Bronchial epithelial cell (primary cell): Measurements from ENCODE around the gene MICAL2. TPM values are rescaled to one million over a fixed set of nuclear protein-coding genes. Genes with fewer than 3 reads are reported as not detected.

Source experiments
- DNase-seq: peaks from one replicate; pipeline ENCODE4 v3.0.0-alpha.2; 2010; ENCODE audit warnings: low read depth
- FAIRE-seq: peaks from 2 replicates; lab custom pipeline; 2011; peaks lifted over from hg19 to GRCh38; lab: Jason Lieb, UNC
- H3K27me3 ChIP-seq: 2 replicates; pipeline ENCODE4 v1.5.1; 2011; ENCODE audit warnings: low read length; ENCODE audit not compliant: control insufficient read depth, insufficient read depth
- H3K36me3 ChIP-seq: 2 replicates; pipeline ENCODE4 v1.5.1; 2011; ENCODE audit warnings: low read length; ENCODE audit not compliant: control insufficient read depth, insufficient read depth
- H3K4me3 ChIP-seq: 2 replicates; pipeline ENCODE4 v1.5.1; 2011; ENCODE audit warnings: mild to moderate bottlenecking, low read depth, low read length, control low read depth
- CTCF ChIP-seq: IDR thresholded peaks from 2 replicates; pipeline ENCODE4 v1.5.1; 2011; ENCODE audit warnings: mild to moderate bottlenecking, moderate library complexity, low read length, control low read depth, inconsistent platforms; ENCODE audit not compliant: insufficient read depth, severe bottlenecking
- total RNA-seq: library from RNA; depleted of rRNA; stranded (reverse); fragments of >200 nt; gene quantifications from 2 replicates; pipeline ENCODE4 v1.2.1, GENCODE V29; 2014

Gene MICAL2
- total RNA-seq, 1 donor from 2014 or later: 75.0 TPM

- no peak for TF ChIP-seq CTCF
- DNase-seq: peak; percentile 71
- H3K27me3 ChIP-seq: no peaks in the 10 kb centered on the region
- H3K36me3 ChIP-seq: peaks cover 14% of the 10 kb centered on the region
- no peak overlapping the region for H3K4me3 ChIP-seq
- no peak for FAIRE-seq
These were observed 90.9 kb downstream of the MICAL2 start for GRCh38 chr11:12200991-12201985.

DNA sequence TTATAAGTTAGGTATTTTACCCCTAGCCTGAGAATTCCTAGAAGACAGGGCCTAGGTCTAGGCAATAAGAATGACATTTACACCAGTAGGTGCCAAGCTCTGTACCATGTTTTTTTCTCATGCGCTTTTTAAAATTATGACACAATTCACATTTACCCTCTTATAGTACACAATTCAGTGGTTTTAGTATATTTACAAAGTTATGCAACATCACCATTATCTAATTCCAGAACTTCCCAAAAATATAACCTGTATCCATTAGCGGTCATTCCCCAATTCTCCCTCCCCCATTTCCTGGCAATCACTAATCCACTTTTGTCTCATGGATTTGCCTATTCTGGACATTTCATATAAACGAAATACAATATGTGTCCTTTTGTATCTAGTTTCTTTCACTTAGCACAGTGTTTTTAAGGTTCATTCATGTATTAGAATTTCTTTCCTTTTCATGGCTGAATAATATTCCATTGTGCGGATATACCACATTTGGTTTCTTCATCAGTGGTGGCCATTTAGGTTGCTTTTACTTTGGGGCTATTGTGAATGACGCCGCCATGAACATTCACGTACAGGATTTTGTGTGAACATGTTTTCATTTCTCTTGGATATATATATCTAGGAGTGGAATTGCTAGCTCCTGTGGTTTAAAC is 92.4 kb downstream of the MICAL2 start:
- H3K27me3 ChIP-seq: no peaks in the 10 kb centered on the region
- H3K4me3 ChIP-seq: no peak overlapping the region
- TF ChIP-seq CTCF: no peak
- no peak for DNase-seq
- FAIRE-seq: no peak
- peaks cover 20% of the 10 kb centered on the region for H3K36me3 ChIP-seq

DNA sequence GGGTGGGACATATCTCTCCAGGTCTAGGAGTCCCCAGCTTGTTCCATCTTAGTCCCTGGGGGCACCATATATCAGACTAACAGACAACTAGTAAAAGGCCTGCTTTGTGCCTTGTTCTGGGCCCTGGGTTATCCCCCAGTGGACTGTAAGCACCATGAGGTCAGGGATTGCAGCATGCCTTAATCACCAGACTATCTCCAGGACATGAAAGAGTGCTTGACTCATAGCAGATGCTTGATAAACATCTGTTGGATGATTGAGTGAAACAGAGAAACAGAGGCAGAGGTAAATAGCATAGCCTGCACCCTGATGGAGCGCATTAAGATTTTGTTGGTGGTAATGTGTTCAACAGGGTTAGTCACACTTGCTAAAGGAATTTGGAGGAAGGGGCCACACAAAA is 94.1 kb downstream of the MICAL2 start:
- FAIRE-seq (no peak), DNase-seq (no peak)
- Histone ChIP-seq H3K4me3 (no peak overlapping the region), H3K36me3 (peaks cover 25% of the 10 kb centered on the region), H3K27me3 (no peaks in the 10 kb centered on the region)
- no peak for TF ChIP-seq CTCF

DNA sequence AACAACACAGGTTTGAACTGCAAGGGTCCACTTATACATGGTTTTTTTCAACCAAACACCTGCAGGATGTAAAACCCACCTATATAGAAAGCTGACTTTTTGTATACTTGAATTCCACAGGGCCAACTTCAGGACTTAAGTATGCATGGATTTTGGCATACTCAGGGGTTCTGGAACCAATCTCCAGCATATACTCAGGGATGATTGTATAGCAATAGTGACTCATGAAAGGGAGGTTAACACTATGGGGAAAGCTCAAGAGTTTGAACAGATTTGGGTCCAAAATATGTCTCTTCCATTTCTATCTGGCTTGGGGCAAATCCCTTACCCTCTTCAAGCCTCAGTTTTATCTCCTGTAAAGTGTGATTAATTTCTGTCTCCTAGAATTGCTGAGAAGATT is 94.9 kb downstream of the MICAL2 start:
- FAIRE-seq: no peak
- Histone ChIP-seq H3K36me3 (peaks cover 26% of the 10 kb centered on the region), H3K4me3 (no peak overlapping the region), H3K27me3 (no peaks in the 10 kb centered on the region)
- TF ChIP-seq CTCF: no peak
- no peak for DNase-seq

- DNase-seq: no peak
- FAIRE-seq: no peak
- no peak for TF ChIP-seq CTCF
- H3K36me3 ChIP-seq: peaks cover 29% of the 10 kb centered on the region
- no peak overlapping the region for H3K4me3 ChIP-seq
- H3K27me3 ChIP-seq: no peaks in the 10 kb centered on the region
These were observed 96.1 kb downstream of the MICAL2 start for GRCh38 chr11:12206529-12206928.
